Choroid plexus epithelial cell (primary cell): ENCODE results near the gene ISYNA1.

Experiments used
- DNase-seq: peaks from one replicate; pipeline ENCODE4 v3.0.0-alpha.2; 2010; ENCODE audit warnings: low read depth
- H3K4me3 ChIP-seq: 2 replicates; pipeline ENCODE4 v1.5.1; 2011; ENCODE audit warnings: low read depth, mild to moderate bottlenecking, control low read depth, low read length, moderate library complexity
- TF ChIP-seq, protein P1 (sequence below): conservative IDR thresholded peaks from 2 replicates; pipeline ENCODE4 v1.5.1; 2011; ENCODE audit warnings: low read depth, mild to moderate bottlenecking, control low read depth, inconsistent platforms, low read length, moderate library complexity

ISYNA1 gene

GRCh38 chr19:18443831-18444230 is 5.9 kb upstream of the ISYNA1 start:
- no peak overlapping the region for H3K4me3 ChIP-seq
- TF ChIP-seq, protein P1, sequence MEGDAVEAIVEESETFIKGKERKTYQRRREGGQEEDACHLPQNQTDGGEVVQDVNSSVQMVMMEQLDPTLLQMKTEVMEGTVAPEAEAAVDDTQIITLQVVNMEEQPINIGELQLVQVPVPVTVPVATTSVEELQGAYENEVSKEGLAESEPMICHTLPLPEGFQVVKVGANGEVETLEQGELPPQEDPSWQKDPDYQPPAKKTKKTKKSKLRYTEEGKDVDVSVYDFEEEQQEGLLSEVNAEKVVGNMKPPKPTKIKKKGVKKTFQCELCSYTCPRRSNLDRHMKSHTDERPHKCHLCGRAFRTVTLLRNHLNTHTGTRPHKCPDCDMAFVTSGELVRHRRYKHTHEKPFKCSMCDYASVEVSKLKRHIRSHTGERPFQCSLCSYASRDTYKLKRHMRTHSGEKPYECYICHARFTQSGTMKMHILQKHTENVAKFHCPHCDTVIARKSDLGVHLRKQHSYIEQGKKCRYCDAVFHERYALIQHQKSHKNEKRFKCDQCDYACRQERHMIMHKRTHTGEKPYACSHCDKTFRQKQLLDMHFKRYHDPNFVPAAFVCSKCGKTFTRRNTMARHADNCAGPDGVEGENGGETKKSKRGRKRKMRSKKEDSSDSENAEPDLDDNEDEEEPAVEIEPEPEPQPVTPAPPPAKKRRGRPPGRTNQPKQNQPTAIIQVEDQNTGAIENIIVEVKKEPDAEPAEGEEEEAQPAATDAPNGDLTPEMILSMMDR: no peak
- no peak for DNase-seq

- H3K4me3 ChIP-seq: no peak overlapping the region
- DNase-seq: no peak
- TF ChIP-seq, protein P1: no peak
Measured at GRCh38 chr19:18443406-18443805, 5.5 kb upstream of the ISYNA1 start.

GRCh38 chr19:18442941-18443340 is 5.0 kb upstream of the ISYNA1 start:
- no peak for DNase-seq
- TF ChIP-seq, protein P1: no peak
- no peak overlapping the region for H3K4me3 ChIP-seq

DNA sequence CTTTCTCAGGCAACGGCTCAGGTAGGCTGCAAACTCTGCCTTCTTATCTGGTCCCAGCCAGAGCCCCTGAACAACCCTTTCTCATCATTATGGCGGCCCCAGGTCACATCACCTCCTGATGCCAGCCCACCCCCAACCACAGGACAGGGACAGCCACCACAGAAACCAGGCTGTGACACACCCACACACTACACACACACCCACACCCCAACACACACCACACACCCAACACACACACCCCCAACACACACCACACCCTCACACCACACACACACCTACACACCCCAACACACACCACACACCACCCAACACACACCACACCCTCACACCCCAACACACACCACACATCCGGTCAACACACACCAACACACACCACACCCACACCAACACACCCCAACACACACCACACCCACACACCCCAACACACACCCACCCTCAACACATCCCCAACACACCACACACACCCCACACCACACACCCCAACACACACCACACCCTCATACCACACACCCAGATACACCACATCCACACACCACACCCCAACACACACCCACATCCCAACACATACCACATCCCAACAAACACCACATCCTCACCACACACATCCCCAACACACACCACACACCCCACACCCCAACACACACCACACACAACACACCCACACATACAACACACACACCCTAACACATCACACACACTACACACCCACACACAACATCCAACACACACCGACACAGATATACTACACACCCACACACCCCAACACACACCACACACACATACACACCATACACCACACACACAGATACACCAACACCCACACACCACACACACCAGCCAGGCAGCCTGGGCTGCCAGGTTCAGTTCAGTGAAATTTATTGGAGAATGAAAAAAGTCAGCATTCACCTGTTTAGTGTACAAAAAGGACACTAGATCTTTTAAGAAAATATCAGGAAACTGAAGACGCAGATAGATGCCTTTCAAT is 4.2 kb upstream of the ISYNA1 start:
- TF ChIP-seq, protein P1: no peak
- no peak for DNase-seq
- no peak overlapping the region for H3K4me3 ChIP-seq

GRCh38 chr19:18440936-18441803 is 3.2 kb upstream of the ISYNA1 start:
- no peak for DNase-seq
- TF ChIP-seq, protein P1: no peak
- H3K4me3 ChIP-seq: no peak overlapping the region

DNA sequence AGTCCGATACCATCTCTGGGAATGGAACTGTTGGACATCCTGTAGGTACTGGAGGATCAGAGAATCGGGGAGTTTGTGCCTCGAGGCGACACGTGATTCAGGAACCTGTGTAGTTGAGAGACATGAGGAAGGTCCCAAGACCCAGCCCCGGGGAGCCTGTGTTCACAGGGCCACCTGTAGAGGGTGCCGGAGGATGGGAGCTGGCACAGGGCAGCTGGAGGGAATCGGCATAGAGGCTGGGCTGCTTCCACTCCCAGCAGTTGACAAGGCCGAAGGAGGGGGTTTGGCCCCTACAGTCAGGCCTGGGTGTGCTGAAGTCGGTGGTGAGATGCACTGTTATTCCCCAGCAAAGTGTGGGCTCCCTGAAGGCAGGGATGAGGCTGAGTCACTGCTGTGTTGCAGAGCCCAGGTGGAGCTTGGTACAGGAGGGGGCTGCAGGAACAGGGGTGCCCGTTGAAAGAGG is 2.5 kb upstream of the ISYNA1 start:
- TF ChIP-seq, protein P1: peak; percentile 29
- DNase-seq: no peak
- no peak overlapping the region for H3K4me3 ChIP-seq
